Stimulated activated CD8-positive, alpha-beta memory T cell treated with anti-CD3 and anti-CD28 coated beads, Interleukin-12 subunit alpha, Interleukin-12 subunit beta, amount 100 ng/mL, for 24 hours (primary cell): ENCODE measurements around the gene PTPRU.

Experiments used
- DNase-seq: peaks from one replicate; pipeline ENCODE4 v3.0.0-alpha.2; 2020; ENCODE audit errors: extremely low read depth

PTPRU gene

GRCh38 chr1:29332204-29332603 lies 95.9 kb downstream of the PTPRU start:
- DNase-seq = no peak

- no peak for DNase-seq
Observed at GRCh38 chr1:29333008-29333407, 96.7 kb downstream of the PTPRU start.

GRCh38 chr1:29335573-29335972 lies 99.3 kb downstream of the PTPRU start:
- DNase-seq = no peak

GRCh38 chr1:29338908-29339575 lies 102.7 kb downstream of the PTPRU start:
- DNase-seq = no peak

GRCh38 chr1:29341936-29342335 lies 105.6 kb downstream of the PTPRU start:
- DNase-seq = no peak

GRCh38 chr1:29342351-29342750 lies 106.0 kb downstream of the PTPRU start:
- no peak for DNase-seq

DNA sequence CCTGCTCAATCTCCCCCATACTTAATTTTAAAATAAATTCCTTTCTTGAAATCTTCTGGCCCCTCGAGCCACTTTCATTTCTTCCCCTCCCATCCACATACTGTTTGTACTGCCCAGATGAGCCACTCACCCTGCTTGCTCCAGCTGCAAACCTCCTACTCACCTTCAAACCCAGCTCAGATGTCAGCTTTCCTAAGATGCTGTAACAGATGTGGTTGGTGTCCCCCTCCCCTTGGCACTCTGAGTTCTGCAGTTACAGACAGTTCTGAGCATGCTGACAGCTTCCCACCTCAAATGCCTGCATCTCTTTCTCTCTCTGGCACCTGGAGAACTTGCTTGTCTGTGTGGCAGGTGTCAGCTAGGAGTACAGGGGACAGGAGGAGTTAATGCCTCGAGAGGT lies 106.7 kb downstream of the PTPRU start:
- DNase-seq = no peak

DNA sequence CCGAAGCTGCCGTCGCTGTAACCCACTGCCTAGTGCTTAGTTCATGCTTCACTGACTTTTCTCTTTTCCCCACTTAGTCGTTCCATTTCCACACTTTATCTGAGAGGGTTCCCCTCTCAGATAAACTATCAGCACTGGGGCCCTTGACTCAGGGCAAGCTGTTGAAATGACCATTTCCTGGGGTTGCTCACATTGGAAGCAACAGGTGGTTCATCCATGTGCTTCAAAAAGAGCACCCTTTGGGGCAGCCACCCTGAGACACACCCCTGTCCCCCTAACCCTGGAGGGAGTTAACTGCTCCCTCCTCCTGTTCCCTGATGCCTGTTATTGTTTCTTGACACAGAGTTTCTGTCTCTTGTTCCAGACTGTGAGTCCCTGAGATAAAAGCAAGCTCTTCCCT lies 107.2 kb downstream of the PTPRU start:
- DNase-seq = no peak

DNA sequence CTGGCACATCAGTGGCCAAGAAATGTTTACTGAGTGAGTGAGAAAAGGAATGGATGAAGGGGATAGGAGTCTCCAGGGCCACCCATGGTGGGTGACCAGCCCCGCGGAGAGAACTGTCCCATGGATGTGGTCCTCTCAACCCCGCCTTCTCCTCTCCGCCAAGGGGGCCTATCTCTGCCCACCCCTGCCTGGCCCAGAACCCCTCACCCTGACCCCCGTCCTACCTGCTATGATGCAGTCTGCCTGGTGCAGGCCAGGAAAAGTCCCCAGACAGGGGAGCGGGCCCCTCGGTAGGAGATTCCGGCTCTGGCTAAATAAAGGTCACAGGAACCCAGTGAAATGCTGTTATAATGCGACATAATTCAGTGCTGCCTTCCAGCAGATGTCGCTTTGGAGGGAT lies 107.6 kb downstream of the PTPRU start:
- no peak for DNase-seq

DNA sequence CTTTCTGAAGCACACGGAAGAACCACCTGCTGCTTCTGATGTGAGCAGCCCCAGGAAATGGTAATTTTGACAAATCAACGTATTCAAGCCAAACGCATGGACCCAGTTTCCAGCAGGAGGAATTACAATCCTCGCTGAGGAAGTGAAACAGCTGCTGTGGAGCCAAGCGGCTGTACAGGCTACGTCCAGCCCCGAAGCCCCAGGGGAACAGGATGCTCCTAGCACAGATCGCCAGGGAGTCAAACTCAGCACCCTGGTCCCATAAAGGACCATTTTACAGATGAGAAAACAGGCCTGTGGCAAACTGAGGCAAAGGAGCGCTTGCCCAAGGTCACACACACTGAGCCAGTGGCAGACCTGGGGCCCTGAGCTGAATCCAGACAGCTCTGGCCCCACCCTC lies 108.0 kb downstream of the PTPRU start:
- no peak for DNase-seq

GRCh38 chr1:29346576-29346975 lies 110.3 kb downstream of the PTPRU start:
- DNase-seq = no peak

DNA sequence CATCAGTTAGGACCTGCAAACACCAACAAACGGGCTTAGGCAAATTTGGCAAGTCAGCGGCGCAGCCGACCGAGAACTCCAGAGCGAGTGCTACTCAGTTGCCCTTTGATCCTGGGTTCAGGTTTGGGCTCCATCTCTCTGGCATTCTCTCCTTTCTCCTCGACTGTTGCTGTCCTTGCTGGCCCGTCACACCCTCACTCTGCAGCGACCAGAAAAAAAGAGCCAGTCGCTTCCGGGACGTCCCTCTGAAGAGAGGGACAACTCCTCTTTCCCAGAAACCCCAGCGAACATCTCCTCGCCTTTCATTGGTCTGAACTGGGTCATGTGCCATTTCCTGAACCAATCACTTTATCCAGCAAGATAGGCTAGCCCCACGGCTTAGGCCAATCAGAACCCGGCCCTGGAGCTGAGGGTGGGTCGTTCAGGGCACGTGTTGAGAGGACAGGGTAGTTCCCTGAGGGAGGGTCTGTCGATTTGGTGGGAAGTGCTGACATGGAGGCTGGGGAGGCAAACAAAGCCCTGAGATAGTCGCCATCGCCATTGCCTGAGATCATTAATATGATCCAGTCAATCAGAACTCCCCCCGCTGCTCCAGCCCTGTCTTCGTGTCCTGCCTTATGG lies 113.7 kb downstream of the PTPRU start:
- no peak for DNase-seq

GRCh38 chr1:29352719-29353420 lies 116.5 kb downstream of the PTPRU start:
- DNase-seq = no peak

GRCh38 chr1:29354511-29355098 lies 118.3 kb downstream of the PTPRU start:
- DNase-seq = no peak

GRCh38 chr1:29355375-29355774 lies 119.1 kb downstream of the PTPRU start:
- DNase-seq = no peak

- no peak for DNase-seq
Observed at GRCh38 chr1:29356663-29357062, 120.3 kb downstream of the PTPRU start.

- DNase-seq = no peak
Observed at GRCh38 chr1:29357452-29357851, 121.1 kb downstream of the PTPRU start.

GRCh38 chr1:29358183-29358582 lies 121.9 kb downstream of the PTPRU start:
- DNase-seq = no peak

DNA sequence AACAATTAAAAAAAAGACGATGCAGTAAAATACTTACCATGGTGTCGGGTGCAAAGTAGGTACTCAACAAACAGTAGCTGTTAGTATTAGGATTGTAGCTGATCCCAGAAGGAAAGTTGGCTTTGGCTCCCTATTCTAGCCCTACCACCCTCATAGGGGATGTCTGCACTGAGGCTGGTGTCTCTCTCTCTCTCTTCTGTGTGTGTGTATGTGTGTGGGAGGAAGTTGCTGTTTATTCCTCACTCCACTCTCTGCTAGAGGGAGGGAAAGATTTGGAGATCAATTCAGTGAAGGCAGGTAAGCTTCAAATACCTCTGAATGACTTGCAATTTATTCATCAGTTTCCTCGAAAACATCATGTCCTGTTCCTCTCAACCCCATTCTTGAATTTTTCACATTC lies 124.4 kb downstream of the PTPRU start:
- no peak for DNase-seq

GRCh38 chr1:29361686-29362085 lies 125.4 kb downstream of the PTPRU start:
- no peak for DNase-seq

DNA sequence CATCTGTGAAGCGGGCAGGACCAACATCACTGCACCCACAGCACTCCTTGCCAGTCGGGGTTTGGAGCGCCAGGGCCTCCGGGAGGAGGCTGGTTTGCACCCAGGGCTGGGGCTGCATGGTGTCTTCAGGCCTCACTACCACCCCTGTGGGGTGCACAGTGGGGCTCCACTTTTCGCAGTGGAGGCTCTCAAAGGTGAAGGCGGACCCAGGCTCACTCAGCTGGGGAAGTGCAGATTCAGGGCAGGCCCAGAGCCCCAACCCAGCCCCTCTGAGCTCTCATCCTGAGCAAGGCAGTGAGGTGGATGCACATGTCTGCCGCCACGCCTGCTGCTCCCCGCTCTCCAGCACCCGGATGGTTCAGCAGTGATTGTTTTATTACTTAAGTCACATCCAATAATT lies 125.8 kb downstream of the PTPRU start:
- DNase-seq = no peak

- DNase-seq = no peak
Observed at GRCh38 chr1:29362764-29363163, 126.4 kb downstream of the PTPRU start.

- no peak for DNase-seq
Observed at GRCh38 chr1:29363536-29363935, 127.2 kb downstream of the PTPRU start.
